OCI-LY7 (cell line): ENCODE measurements around the gene MACROD1.

Experiments
- CTCF ChIP-seq: fragments of 200-600 bp; sonication (generic); conservative IDR thresholded peaks from 2 replicates; pipeline ENCODE4 v1.5.1; 2014; ENCODE audit warnings: mild to moderate bottlenecking, antibody characterized with exemption, low read length, moderate library complexity, mixed read lengths
- EZH2phosphoT487 ChIP-seq: fragments of 200-600 bp; sonication (generic); IDR thresholded peaks from 2 replicates; pipeline ENCODE4 v1.6.1; 2018; ENCODE audit warnings: low read depth, borderline replicate concordance, mild to moderate bottlenecking, mixed run types, antibody characterized with exemption, low read length, moderate library complexity, mixed read lengths

DNA sequence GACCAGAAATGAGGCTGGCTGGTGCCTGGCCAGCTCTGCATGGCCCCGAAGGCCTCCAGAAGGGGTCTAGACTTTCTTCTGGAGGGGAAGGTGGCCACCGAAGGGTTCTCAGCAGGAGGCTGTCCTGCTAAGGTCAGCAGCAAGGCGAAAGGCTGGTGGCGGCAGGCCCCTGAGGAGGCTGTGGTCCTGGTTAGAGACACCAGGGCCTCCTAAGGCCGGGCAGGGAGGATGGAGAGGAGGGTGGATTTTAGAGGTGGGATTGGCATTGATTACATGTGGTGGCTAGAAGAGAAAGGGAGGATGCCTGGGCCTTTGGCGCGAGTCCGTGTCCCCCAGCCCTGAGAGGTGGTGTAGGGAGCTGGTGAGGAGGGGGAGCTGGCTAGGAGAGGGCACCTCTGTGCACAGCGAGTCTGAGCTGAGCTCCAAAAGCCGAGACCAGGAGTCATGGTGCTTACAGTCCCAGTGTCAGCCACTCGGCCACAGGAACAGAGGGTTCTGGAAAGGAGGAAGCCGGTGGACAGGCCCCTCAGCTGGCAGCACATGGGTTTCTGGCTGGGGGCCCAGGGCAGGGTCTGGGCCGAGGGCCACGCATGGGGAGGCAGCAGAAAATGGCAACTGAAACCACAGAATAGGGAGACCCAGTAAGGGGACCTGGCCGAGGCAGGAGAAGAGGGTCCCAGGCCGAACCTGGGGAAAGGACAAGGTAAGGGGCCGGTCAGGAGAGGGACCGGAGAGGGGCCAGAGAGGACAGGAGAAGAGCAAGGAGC, 43.1 kb upstream of the MACROD1 start:
- TF ChIP-seq CTCF (no peak), EZH2phosphoT487 (no peak)
